ENCODE data around the gene ERCC6L2. TPM values are rescaled to one million over a fixed set of nuclear protein-coding genes. Genes with fewer than 3 reads are reported as not detected.

The ERCC6L2 gene
- total and polyA plus RNA-seq, 9 of the 15 experiments (the other 6 are each of a cell fraction or from before 2014, with no cell fraction given) = 7.8 to 42.8 (median 23.6) TPM

DNA sequence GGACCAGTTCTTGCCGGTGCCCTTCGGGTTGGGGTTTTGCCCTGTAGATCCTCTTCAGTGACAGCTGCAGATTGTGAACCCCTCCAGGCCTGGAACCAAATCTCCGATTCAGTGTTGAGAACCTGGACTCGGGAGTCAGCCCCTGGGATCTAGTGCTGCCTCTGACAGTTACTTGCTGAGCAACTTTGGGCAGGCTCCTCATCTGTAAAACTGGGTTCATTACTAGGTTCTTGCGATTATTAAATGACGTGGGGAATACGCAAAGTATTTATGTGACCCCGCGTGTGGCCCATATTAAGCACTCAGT, 600 bp downstream of the ERCC6L2 start (continued):
- TF ChIP-seq JUNB (CRISPR knock-in tag; conservative IDR thresholded peaks at IDR 0.05) (no peak), UBTF (IDR thresholded peaks at IDR 0.05; ENCODE audit: borderline replicate concordance in 1 of 2, low read depth in 2 of 2, low read length in 2 of 2) (no peak), E2F8 (IDR thresholded peaks at IDR 0.05; ENCODE audit: low read depth, partially characterized antibody) (peak; percentile 4), SMARCA4 (IDR thresholded peaks at IDR 0.05) (0 out of 2 replicates have a peak, but pooled peaks have one; percentile 51), MLLT1 (IDR thresholded peaks at IDR 0.05) (peak in 1 of 2 experiments; percentile 0; a peak in 1 of 4 replicates), PCBP1 (IDR thresholded peaks at IDR 0.05; ENCODE audit: low read depth, low read length, poor library complexity, severe bottlenecking) (no peak), ZFP1 (CRISPR knock-in tag; IDR thresholded peaks at IDR 0.05) (no peak), CTBP1 (IDR thresholded peaks at IDR 0.05; ENCODE audit: borderline replicate concordance) (peak; percentile 55; the same call in 1 of the 2 replicates), FOXK2 (conservative IDR thresholded peaks at IDR 0.05 in 1 of 2, IDR thresholded peaks at IDR 0.05 in 1 of 2; ENCODE audit: low read depth in 2 of 2) (peak in 1 of 2 experiments; percentile 6; a peak in 1 of 4 replicates)

Data from K562 (cell line).